GM12874 (cell line): ENCODE results near the gene PEF1.

ENCODE experiments used
- CTCF ChIP-seq: IDR thresholded peaks from 2 replicates; pipeline ENCODE4 v1.5.1; 2011; ENCODE audit warnings: low read depth, mild to moderate bottlenecking, control low read depth, low read length, moderate library complexity; ENCODE audit not compliant: insufficient read depth

The PEF1 gene

GRCh38 chr1:31644560-31645273 lies at the start of gene PEF1:
PEF1 (minus strand) TSS chr1:31644876; CDS start chr1:31644864, 12 bp downstream.
- no peak for TF ChIP-seq CTCF

GRCh38 chr1:31693231-31693630 lies 48.6 kb upstream of the PEF1 start:
- TF ChIP-seq CTCF = no peak

- no peak for TF ChIP-seq CTCF
Measured at GRCh38 chr1:31691951-31692350, 47.3 kb upstream of the PEF1 start.

- TF ChIP-seq CTCF = no peak
Measured at GRCh38 chr1:31691446-31691845, 46.8 kb upstream of the PEF1 start.

- TF ChIP-seq CTCF = no peak
Measured at GRCh38 chr1:31690921-31691320, 46.2 kb upstream of the PEF1 start.

GRCh38 chr1:31689854-31690253 lies 45.2 kb upstream of the PEF1 start:
- TF ChIP-seq CTCF = no peak

GRCh38 chr1:31689379-31689778 lies 44.7 kb upstream of the PEF1 start:
- no peak for TF ChIP-seq CTCF
